IPS-NIHi11 (cell line): ENCODE results near the gene RAPGEF1.
A peak's percentile ranks its signal among the peaks of the same experiment; 100 is the strongest.

Experiments
- DNase-seq: peaks from one replicate; pipeline ENCODE4 v3.0.0; 2012; ENCODE audit warnings: mixed read lengths, low spot score

RAPGEF1 gene

GRCh38 chr9:131606896-131607567 is 132.8 kb downstream of the RAPGEF1 start:
- no peak for DNase-seq

GRCh38 chr9:131605770-131606590 is 133.9 kb downstream of the RAPGEF1 start:
- no peak for DNase-seq

GRCh38 chr9:131603711-131604439 is 136.0 kb downstream of the RAPGEF1 start:
- no peak for DNase-seq

- DNase-seq: no peak
Measured at GRCh38 chr9:131603199-131603598, 136.7 kb downstream of the RAPGEF1 start.

- DNase-seq: no peak
Measured at GRCh38 chr9:131601683-131602181, 138.1 kb downstream of the RAPGEF1 start.

GRCh38 chr9:131598121-131598520 is 141.8 kb downstream of the RAPGEF1 start:
- DNase-seq: no peak

GRCh38 chr9:131597246-131597645 is 142.6 kb downstream of the RAPGEF1 start:
- no peak for DNase-seq

- no peak for DNase-seq
Measured at GRCh38 chr9:131596430-131596743, 143.5 kb downstream of the RAPGEF1 start.

- DNase-seq: no peak
Measured at GRCh38 chr9:131595696-131596429, 144.0 kb downstream of the RAPGEF1 start.

- DNase-seq: no peak
Measured at GRCh38 chr9:131594906-131595665, 144.8 kb downstream of the RAPGEF1 start.

GRCh38 chr9:131593936-131594665 is 145.8 kb downstream of the RAPGEF1 start:
- no peak for DNase-seq

GRCh38 chr9:131593091-131593820 is 146.6 kb downstream of the RAPGEF1 start:
- DNase-seq: no peak

- DNase-seq: no peak
Measured at GRCh38 chr9:131591845-131592208, 148.0 kb downstream of the RAPGEF1 start.

GRCh38 chr9:131590907-131591844 is 148.7 kb downstream of the RAPGEF1 start:
- peak; percentile 88 for DNase-seq

GRCh38 chr9:131590449-131590848 is 149.4 kb downstream of the RAPGEF1 start:
- DNase-seq: no peak

GRCh38 chr9:131589993-131590392 is 149.9 kb downstream of the RAPGEF1 start:
- DNase-seq: no peak

- DNase-seq: no peak
Measured at GRCh38 chr9:131589124-131589711, 150.7 kb downstream of the RAPGEF1 start.

GRCh38 chr9:131588396-131588795 is 151.5 kb downstream of the RAPGEF1 start:
- DNase-seq: no peak
